ENCODE measurements around the gene TMEM141. TPM values are rescaled to one million over a fixed set of nuclear protein-coding genes. Genes with fewer than 3 reads are reported as not detected.
"Not testable (repeated sequence)": the region's sequence is repeated elsewhere in the genome, so short reads cannot be mapped to it uniquely, and the experiment has no call there.

TMEM141 gene
- total RNA-seq, 4 donors from 2014 or later = 71.1 to 148 (median 115) TPM

- H3K36me3 ChIP-seq = peaks cover 72% of the 10 kb centered on the region
- DNase-seq (ENCODE audit: low spot score in 2 of 2) = no peak
These were observed 44.2 kb downstream of the TMEM141 start for GRCh38 chr9:136835162-136835931.

GRCh38 chr9:136835932-136836904 is 45.1 kb downstream of the TMEM141 start:
- Histone ChIP-seq H3K4me3 (no peak overlapping the region), H3K4me1 (peaks cover 10% of the 10 kb centered on the region), H3K9me3 (no peaks in the 10 kb centered on the region), H3K27ac (no peak overlapping the region), H3K36me3 (peaks cover 66% of the 10 kb centered on the region), H3K27me3 (no peaks in the 10 kb centered on the region)
- TF ChIP-seq POLR2A (IDR thresholded peaks at IDR 0.05) (no peak), POLR2AphosphoS5 (IDR thresholded peaks at IDR 0.05) (no peak), EP300 (IDR thresholded peaks at IDR 0.05) (no peak), CTCF (IDR thresholded peaks at IDR 0.05) (no peak)
- no peak for DNase-seq (ENCODE audit: low spot score in 2 of 2)
- 97% methylated on average over 11 of the region's 21 CpGs for WGBS

More at GRCh38 chr9:136835162-136835931, 44.2 kb downstream of the TMEM141 start:
- WGBS = 94% methylated on average over 24 of the region's 36 CpGs
- H3K27ac ChIP-seq = no peak overlapping the region
- TF ChIP-seq EP300 (IDR thresholded peaks at IDR 0.05) (no peak), POLR2AphosphoS5 (IDR thresholded peaks at IDR 0.05) (no peak), POLR2A (IDR thresholded peaks at IDR 0.05) (no peak), CTCF (IDR thresholded peaks at IDR 0.05) (no peak)
- H3K4me1 ChIP-seq = peaks cover 2% of the 10 kb centered on the region
- H3K4me3 ChIP-seq = no peak overlapping the region
- no peaks in the 10 kb centered on the region for H3K27me3 ChIP-seq
- no peaks in the 10 kb centered on the region for H3K9me3 ChIP-seq

GRCh38 chr9:136837146-136837855 is 46.2 kb downstream of the TMEM141 start:
- no peak for DNase-seq (ENCODE audit: low spot score in 2 of 2)
- TF ChIP-seq EP300 (IDR thresholded peaks at IDR 0.05) (no peak), POLR2AphosphoS5 (IDR thresholded peaks at IDR 0.05) (no peak), POLR2A (IDR thresholded peaks at IDR 0.05) (no peak), CTCF (IDR thresholded peaks at IDR 0.05) (no peak)
- H3K27ac ChIP-seq = no peak overlapping the region
- H3K4me3 ChIP-seq = no peak overlapping the region
- no peaks in the 10 kb centered on the region for H3K27me3 ChIP-seq
- peaks cover 21% of the 10 kb centered on the region for H3K4me1 ChIP-seq
- H3K36me3 ChIP-seq = peaks cover 55% of the 10 kb centered on the region
- H3K9me3 ChIP-seq = no peaks in the 10 kb centered on the region
- WGBS = 95% methylated on average over 19 of the region's 27 CpGs

GRCh38 chr9:136837856-136838277 is 46.7 kb downstream of the TMEM141 start:
- not testable (repeated sequence) for H3K27me3 ChIP-seq; H3K4me3 ChIP-seq; DNase-seq (ENCODE audit: low spot score in 2 of 2); H3K27ac ChIP-seq; H3K9me3 ChIP-seq
- no CpG with 5 or more reads among the region's 15 CpGs for WGBS
- H3K36me3 ChIP-seq = peaks cover 50% of the 10 kb centered on the region
- peaks cover 27% of the 10 kb centered on the region for H3K4me1 ChIP-seq

GRCh38 chr9:136838314-136839228 is 47.4 kb downstream of the TMEM141 start:
- peaks cover 44% of the 10 kb centered on the region for H3K36me3 ChIP-seq
- no peak for DNase-seq (ENCODE audit: low spot score in 2 of 2)
- WGBS = 100% methylated on average over 1 of the region's 29 CpGs

More at GRCh38 chr9:136838314-136839228, 47.4 kb downstream of the TMEM141 start:
- TF ChIP-seq CTCF (IDR thresholded peaks at IDR 0.05) (no peak), EP300 (IDR thresholded peaks at IDR 0.05) (no peak), POLR2A (IDR thresholded peaks at IDR 0.05) (no peak), POLR2AphosphoS5 (IDR thresholded peaks at IDR 0.05) (no peak)
- Histone ChIP-seq H3K4me3 (no peak overlapping the region), H3K27me3 (peaks cover 4% of the 10 kb centered on the region), H3K4me1 (peaks cover 34% of the 10 kb centered on the region), H3K27ac (no peak overlapping the region), H3K9me3 (no peaks in the 10 kb centered on the region)

Measured in suprapubic skin (tissue), 4 donors.